HL-60 (cell line): ENCODE results near the gene IL25.

Source experiments
- CTCF ChIP-seq: IDR thresholded peaks from one replicate; pipeline ENCODE4 v1.5.1; 2011; ENCODE audit warnings: low read length, control low read depth, inconsistent platforms; ENCODE audit not compliant: insufficient read depth
- POLR2AphosphoS5 ChIP-seq: IDR thresholded peaks from 2 replicates; pipeline ENCODE4 v1.6.1; 2012; ENCODE audit warnings: low read depth

- no peak for TF ChIP-seq POLR2AphosphoS5
- TF ChIP-seq CTCF = no peak
Observed at GRCh38 chr14:23389396-23389795, 16.8 kb downstream of the IL25 start.
